HG02798 (cell line): Measurements from ENCODE around the gene POLG2.

Source experiments
- ATAC-seq: cut with Tn5 transposase; IDR thresholded peaks from one replicate; pipeline ENCODE4 v1.9.1; 2021; ENCODE audit warnings: mild to moderate bottlenecking; ENCODE audit not compliant: unreplicated experiment, poor library complexity

The POLG2 gene

GRCh38 chr17:64496786-64497564 is at the start of gene POLG2:
TSS of gene POLG2 (minus strand) at chr17:64497054. CDS start at chr17:64496968, 86 bp downstream.
- ATAC-seq = peak; percentile 91

DNA sequence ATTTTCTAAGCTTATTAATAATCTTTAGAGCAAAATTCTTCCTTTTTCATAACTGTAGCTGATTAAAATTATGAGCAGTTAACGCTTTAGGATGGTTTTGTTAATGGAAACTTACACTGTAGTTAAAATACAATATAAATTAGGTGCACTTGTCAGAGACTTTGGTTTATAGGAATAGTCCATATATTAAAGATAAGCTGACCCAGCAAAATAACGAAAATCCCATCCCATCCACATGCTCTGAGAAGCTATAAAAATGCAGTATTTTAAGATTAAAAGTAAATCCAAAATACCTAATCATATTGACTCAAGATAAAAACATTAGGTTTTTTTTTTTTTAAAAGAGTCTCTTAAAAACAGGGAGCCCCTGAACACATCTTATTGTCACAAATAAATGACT is 47.9 kb upstream of the POLG2 start:
- ATAC-seq = no peak

GRCh38 chr17:64540118-64540776 is 43.4 kb upstream of the POLG2 start:
- ATAC-seq = no peak

DNA sequence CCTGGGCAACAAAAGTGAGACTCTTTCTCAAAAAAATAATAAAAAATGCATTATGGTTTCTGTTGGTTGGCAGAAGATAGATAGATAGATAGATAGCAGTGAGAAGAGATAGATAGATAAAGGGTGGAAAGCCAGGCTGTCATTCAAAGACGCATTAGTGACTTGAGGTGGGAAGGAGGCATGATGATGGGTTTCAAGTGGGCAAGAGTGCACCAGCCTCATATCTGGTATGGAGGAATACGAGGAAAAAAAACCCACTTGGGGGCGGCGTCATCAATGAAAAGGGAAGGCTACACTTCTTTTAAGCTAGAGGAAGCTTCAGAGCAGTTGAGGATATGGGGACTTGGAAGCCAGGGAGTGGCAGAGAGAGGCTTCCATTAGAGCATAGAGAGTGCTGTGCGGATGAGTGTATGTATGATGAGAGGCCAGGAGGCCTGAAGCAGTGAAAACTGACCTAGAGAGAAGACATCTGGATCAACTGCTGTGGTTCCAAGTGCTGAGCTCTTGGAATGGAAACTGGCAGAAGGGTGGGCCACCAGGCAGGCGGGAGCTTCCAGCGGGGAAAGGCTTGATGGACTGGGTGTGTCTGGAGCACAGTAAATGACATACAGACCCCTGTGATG is 41.8 kb upstream of the POLG2 start:
- ATAC-seq = no peak

DNA sequence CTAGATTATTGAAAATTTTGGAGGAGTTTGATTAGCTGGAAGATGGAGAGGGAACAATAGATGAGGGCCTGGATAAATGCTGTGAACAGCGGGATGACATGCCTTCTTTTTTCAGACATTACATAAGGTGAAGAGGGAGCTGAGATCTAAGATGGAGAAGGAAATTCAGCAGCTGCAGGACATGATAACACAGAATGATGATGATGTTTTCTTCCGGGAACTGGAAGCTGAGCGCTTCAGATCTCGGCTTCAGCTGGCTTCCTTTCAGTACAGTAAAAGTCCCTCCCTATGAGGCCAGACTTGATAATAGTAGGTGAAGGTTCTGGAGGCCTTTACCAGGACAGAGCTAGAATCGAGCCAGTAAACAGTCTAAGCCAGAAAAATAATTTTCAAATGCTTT is 40.6 kb upstream of the POLG2 start:
- ATAC-seq = no peak

GRCh38 chr17:64536913-64537312 is 40.1 kb upstream of the POLG2 start:
- no peak for ATAC-seq

DNA sequence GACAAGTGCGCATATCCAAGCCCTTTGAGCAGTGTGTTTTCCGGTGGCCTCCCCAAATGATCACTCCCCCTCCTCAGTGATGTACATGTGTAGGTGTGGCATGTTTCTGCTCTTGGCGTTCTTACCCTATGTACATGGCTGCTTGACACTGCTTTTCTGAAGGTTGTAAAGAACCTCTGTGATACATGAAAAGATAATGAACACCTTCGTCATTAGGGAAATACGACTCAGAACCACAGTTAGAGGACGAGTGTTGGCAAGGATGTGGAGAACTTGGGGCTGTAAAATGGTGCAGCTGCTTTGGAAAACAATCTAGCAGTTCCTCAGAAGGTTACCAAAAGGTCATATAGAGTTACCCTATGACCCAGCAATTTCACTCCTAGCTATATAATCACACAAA is 38.5 kb upstream of the POLG2 start:
- ATAC-seq = no peak

DNA sequence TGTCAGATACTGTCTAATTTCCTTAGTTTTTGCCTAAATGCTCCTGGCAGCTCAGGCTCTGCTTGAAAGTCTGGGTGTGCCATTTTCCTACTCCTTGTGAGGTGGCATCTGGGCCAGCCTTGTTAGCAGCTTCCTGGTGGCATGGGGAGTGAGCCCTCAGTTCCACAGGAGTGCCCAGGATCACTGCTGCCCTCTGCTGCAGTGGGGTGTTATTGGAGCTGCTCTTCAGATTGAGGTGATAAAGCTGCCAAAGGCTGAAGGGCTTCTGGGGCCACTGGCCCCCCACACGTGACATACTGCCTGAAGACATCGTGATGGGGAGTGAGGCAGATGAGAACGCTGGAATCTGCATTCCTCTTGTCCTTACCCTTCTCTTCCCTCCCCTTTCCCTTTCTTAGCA is 37.3 kb upstream of the POLG2 start:
- ATAC-seq = no peak

DNA sequence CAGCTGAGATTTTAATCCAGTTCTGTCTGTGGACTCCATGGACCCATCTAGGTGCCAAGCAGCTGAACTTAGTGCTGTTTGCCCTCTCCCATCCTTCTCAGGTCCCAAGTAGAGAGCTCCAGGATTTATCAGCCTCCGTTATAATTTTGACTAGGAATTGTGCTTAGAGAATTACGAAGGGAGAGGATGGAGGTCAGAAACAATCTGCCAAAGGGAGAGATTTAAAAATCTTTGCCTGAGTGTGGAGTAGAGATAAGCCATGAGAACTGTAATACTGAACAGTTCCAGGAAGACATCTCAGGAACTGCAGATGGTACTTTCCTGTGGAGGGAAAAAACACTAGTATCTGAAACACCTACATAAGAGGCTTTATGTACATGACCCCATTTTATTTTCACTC is 36.9 kb upstream of the POLG2 start:
- ATAC-seq = no peak

GRCh38 chr17:64532409-64532808 is 35.6 kb upstream of the POLG2 start:
- no peak for ATAC-seq

GRCh38 chr17:64531955-64532371 is 35.1 kb upstream of the POLG2 start:
- ATAC-seq = no peak

DNA sequence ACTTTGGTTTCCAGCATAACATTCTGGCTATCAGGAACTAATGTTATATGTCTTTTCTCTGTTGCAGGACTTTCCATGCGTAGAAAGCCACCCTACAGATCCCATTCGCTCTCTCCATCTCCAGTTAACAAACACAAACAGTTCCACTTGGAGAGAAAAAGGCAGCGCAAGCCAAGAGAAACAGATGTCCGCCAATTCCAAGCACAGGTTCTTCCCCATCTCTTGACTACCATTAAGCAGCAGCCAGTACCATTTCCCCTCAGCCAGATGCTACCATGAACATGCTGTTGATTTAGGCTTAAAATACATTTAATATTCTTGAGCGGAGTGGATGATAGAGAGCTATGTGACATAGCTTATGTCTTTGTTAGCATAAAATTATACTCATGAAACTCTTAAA is 32.4 kb upstream of the POLG2 start:
- ATAC-seq = no peak

GRCh38 chr17:64527914-64528313 is 31.1 kb upstream of the POLG2 start:
- no peak for ATAC-seq

DNA sequence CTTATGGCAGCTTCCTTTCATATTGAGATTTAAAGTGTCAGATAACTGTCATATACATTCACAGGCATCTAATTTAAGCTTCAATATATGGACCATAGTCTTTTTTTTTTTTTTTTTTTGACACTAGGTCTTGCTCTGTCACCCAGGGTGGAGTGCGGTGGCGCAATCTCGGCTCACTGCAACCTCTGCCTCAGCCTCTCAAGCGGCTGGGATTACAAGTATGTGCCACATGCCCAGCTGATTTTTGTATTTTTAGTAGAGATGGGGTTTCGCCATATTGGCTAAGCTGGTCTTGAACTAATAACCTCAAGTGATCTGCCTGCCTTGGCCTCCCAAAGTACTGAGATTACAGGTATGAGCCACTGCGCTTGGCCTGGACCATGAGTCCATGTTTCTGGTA is 23.5 kb upstream of the POLG2 start:
- ATAC-seq = no peak

- ATAC-seq = no peak
Measured at GRCh38 chr17:64519601-64520000, 22.7 kb upstream of the POLG2 start.

GRCh38 chr17:64515829-64516228 is 19.0 kb upstream of the POLG2 start:
- ATAC-seq = no peak

DNA sequence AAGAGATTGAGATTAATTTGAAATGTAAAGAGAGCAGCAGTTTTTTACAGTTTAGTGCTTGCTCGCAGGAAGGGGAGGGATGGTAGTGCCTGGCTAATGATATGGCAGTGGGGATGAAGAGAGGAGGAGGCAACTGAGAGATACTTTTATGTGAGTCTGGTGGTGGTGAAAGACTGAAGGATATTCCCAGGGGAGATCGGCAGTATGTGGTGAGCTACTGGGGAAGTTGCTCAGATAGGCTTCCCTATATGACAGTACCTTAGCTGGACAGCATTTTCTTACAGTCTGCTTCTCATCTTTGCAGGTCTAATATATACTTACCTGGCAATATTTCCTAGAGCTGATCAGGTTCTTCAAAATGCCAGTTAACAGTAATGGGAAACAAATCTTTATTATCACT is 18.6 kb upstream of the POLG2 start:
- no peak for ATAC-seq

- no peak for ATAC-seq
Measured at GRCh38 chr17:64509179-64509578, 12.3 kb upstream of the POLG2 start.

DNA sequence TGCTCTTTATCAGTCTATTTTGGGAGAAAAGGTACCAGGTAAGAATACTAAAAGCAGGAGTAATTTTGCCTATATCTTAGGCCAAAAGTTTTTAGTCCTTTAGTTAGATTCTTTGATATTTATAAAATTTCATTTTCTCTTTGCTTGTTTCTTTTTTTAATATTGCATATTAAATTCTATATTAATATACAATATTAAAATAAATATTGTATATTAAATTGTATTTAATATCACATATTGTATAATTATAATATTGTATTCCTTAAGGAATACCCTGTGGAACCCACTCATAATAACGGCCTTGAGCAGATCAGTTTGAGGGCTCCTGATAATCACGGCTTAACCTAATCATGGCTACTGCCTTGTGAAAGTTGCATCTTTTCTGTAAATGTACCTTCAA is 11.8 kb upstream of the POLG2 start:
- no peak for ATAC-seq

- ATAC-seq = no peak
Measured at GRCh38 chr17:64507413-64507782, 10.5 kb upstream of the POLG2 start.

DNA sequence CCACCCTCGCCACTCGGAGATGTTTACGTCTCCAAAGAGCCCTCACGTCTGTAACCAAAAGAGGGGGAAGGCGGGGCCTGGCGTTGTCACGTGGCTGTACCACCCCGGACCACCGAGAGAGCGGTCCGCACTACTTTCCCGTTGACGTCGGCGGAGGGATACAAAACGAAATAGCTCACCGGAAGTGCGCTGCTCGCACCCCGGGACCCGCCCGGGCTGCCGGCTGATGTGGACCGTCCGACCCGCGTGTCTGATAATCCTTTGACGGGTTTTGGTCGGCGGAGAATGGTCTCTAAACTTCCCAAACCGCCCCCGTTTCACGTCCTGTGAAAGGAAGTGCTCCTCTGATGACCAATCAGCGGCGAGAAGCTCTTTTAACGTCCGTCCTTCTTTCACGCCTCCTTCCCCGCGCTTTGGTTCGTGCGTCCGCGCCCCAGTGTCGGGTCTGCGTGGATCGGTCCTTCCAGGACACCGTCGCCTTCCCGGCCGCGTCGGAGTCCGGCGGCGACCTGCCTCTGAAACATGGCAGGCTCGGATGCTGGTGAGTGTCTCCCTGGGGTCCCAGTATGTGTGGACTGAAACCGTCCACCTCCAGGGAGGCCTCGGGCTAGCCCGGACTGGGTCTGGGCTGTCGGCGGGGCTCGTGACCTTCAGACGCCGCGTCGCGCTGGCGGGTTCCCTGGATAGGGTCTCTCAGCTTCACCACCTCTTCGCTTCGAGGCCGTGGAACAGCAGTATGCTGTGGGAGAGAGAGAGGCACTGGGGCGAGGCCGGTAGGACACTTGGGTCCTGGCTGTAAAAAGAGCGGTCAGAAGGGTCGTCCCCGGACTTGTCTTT is 9.9 kb upstream of the POLG2 start, which contains the start of gene CEP95:
Gene CEP95 (plus strand): TSS at position 402 of the 837 bp plus-strand sequence. CDS start 121 bp downstream, at position 523.
- peak; percentile 67 for ATAC-seq
